Stimulated activated naive CD8-positive, alpha-beta T cell treated with anti-CD3 and anti-CD28 coated beads, Interleukin-15, amount 100 ng/mL, for 72 hours (primary cell): Measurements from ENCODE around the gene SLC25A12.
A peak's percentile ranks its signal among the peaks of the same experiment; 100 is the strongest.

ENCODE experiments used
- ATAC-seq: fragments of 150-1000 bp; cut with Tn5 transposase; 2 replicates; pipeline ENCODE4 v1.10.0; 2021; ENCODE audit warnings: mild to moderate bottlenecking, moderate library complexity
- DNase-seq, 2 donors: peaks; one replicate each; pipeline ENCODE4 v3.0.0; 2021 to 2022
- H3K27ac Mint-ChIP-seq, 2 donors: one replicate each; pipeline ENCODE4 v1.8.0; 2022; ENCODE audit warnings: mild to moderate bottlenecking in 2 of 2, mixed read lengths in 2 of 2, moderate library complexity in 2 of 2
- H3K27me3 Mint-ChIP-seq: one replicate; pipeline ENCODE4 v1.8.0; 2022; ENCODE audit warnings: mixed read lengths
- H3K4me1 Mint-ChIP-seq: one replicate; pipeline ENCODE4 v1.8.0; 2022; ENCODE audit warnings: mild to moderate bottlenecking, mixed read lengths
- H3K4me3 Mint-ChIP-seq, 2 donors: one replicate each; pipeline ENCODE4 v1.8.0; 2022; ENCODE audit warnings: mild to moderate bottlenecking in 2 of 2, mixed read lengths in 2 of 2, moderate library complexity in 1 of 2
- H3K9me3 Mint-ChIP-seq, 2 donors: one replicate each; pipeline ENCODE4 v1.8.0; 2022; ENCODE audit warnings: mixed read lengths in 2 of 2

Gene SLC25A12, protein sequence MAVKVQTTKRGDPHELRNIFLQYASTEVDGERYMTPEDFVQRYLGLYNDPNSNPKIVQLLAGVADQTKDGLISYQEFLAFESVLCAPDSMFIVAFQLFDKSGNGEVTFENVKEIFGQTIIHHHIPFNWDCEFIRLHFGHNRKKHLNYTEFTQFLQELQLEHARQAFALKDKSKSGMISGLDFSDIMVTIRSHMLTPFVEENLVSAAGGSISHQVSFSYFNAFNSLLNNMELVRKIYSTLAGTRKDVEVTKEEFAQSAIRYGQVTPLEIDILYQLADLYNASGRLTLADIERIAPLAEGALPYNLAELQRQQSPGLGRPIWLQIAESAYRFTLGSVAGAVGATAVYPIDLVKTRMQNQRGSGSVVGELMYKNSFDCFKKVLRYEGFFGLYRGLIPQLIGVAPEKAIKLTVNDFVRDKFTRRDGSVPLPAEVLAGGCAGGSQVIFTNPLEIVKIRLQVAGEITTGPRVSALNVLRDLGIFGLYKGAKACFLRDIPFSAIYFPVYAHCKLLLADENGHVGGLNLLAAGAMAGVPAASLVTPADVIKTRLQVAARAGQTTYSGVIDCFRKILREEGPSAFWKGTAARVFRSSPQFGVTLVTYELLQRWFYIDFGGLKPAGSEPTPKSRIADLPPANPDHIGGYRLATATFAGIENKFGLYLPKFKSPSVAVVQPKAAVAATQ

DNA sequence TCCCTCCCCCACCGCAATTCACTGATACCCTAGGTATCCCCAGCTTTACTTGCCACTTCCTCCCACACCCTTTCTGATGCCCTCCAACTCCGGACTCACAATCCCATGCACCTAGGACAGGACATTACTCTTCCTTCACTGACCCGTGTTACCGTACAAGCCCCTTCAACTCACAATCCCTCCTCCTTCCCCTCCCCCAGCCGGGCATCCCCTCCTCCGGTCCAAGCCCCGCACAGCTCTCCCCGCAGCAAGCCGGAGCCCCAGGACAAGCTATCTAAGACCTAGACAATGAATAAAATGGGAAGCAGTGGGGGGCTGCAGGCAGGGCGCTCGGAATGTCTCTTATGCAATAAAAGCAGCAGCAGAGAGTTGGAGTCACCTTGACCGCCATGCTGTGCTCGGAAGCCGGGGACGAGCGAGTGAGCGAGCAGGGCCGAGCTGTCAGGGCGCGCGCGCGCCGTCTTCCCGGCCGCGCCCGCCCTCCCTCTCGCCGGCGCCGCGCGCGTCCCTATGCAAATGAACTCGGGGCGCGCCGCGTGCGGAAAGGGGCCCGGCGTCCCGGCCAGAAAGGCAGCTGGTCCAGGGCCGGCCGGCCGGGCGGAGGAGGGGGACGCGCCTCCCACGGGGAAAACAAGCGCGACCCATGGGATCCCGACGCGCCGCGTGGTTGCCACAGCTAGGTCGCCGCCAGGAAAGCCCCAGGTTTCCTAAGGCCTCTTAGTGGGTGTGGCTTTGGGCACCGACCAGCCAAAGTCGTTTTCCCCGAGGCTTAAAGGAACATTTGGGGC lies at the start of gene SLC25A12:
SLC25A12 (minus strand) TSS at position 421 of the 788 bp plus-strand sequence; CDS start at position 391, 30 bp downstream.
- peak; percentile 72 to 78 for DNase-seq
- H3K4me3 Mint-ChIP-seq, result peak within 1 kb of the TSS; percentile 91 to 96
- H3K27ac Mint-ChIP-seq, result peak within 1 kb of the TSS; percentile 92 to 98
- H3K4me1 Mint-ChIP-seq, result peaks cover 45% of the 10 kb centered on the region
- no peaks in the 10 kb centered on the region for H3K27me3 Mint-ChIP-seq
- H3K9me3 Mint-ChIP-seq, result no peaks in the 10 kb centered on the region
- peak; percentile 98 for ATAC-seq

DNA sequence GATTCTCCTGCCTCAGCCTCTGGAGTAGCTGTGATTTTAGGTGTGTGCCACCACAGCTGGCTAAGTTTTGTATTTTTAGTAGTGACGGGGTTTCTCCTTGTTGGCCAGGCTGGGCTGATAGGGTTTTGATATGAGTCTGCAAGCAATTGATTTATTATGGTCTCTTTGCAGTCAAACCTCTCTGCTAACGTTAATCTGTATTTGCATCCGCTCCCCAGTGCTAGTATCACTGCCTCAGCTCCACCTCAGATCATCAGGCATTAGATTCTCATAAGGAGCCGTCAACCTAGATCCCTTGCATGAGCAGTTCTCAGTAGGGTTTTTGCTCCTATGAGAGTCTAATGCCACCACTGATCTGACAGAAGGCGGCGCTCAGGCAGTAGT lies 47.3 kb upstream of the SLC25A12 start:
- peaks cover 15% of the 10 kb centered on the region for H3K4me1 Mint-ChIP-seq
- no peak overlapping the region for H3K4me3 Mint-ChIP-seq
- ATAC-seq (no peak), DNase-seq (no peak)
- H3K27ac Mint-ChIP-seq, result peak overlapping the region in 1 of 2 donors; percentile 19
- H3K9me3 Mint-ChIP-seq, result no peaks in the 10 kb centered on the region
- H3K27me3 Mint-ChIP-seq, result no peaks in the 10 kb centered on the region

DNA sequence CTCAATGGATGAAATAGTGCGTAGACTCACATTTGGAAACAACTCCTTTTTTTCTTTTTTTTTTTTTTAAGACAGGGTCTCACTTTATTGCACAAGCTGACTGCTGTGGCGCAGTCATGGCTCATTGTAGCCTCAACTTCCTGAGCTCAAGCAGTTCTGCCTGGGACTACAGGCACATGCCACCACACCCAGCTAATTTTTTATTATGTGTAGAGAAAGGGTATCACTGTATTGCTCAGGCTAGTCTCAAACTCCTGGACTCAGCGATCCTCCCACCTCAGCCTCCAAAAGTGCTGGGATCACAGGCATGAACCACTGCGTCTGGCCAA lies 45.7 kb upstream of the SLC25A12 start:
- ATAC-seq (no peak), DNase-seq (no peak)
- no peak overlapping the region for H3K4me3 Mint-ChIP-seq
- no peaks in the 10 kb centered on the region for H3K9me3 Mint-ChIP-seq
- peaks cover 25% of the 10 kb centered on the region for H3K4me1 Mint-ChIP-seq
- no peaks in the 10 kb centered on the region for H3K27me3 Mint-ChIP-seq
- no peak overlapping the region for H3K27ac Mint-ChIP-seq

DNA sequence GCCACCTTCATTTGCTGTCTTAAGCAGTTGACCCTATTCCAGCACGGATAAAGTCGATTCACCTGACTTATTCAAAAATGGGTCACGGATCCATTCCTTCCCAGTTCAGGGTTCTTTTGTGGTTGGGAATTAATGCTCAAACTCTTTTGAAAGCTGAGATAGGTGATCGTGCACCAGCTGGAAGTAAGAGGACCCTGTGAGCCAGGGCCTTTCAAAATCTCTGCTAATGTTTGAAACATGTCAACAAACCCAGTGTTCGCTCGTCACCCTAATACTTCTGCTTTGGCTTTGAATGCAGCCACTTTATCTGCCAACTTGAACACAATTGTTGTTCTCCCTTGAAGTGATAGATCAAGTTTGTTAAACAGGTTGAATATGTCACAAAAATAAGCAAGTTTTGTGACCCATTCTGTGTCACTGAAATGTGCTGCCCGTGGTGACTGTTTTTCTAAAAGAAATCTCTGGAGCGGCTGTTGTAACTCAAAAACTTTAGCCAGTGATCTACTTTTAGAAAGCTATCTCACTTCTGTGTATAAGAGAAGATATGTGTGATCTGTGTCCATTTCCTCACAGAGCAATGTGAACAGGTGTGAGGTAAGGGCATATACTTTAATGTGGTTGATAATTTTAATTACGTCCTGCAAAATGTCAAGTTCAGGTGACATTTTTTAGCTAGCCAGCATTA lies 45.2 kb upstream of the SLC25A12 start:
- Mint-ChIP-seq H3K4me3 (no peak overlapping the region), H3K9me3 (no peaks in the 10 kb centered on the region), H3K4me1 (peaks cover 28% of the 10 kb centered on the region), H3K27me3 (no peaks in the 10 kb centered on the region), H3K27ac (peak overlapping the region in 1 of 2 donors; percentile 12)
- DNase-seq (no peak), ATAC-seq (no peak)

DNA sequence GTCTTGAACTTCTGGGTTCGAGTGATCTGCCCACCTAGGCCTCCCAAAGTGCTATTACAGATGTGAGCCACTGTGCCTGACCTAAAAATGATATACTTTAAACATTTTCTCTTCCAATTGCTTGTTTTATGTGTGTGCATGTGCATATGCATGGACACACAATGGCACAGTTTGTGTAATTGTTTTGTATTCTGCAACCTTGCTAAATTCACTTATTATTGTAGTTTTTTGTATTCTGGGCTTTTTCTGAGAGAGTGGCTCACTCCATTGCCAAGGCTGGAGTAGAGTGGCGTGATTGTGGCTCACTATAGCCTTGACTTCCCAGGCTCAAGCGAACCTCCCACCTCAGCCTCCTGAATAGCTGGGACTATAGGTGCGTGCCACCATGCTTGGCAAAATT lies 36.3 kb upstream of the SLC25A12 start:
- Mint-ChIP-seq H3K4me3 (no peak overlapping the region), H3K4me1 (peaks cover 57% of the 10 kb centered on the region), H3K27me3 (no peaks in the 10 kb centered on the region), H3K9me3 (no peaks in the 10 kb centered on the region), H3K27ac (no peak overlapping the region)
- no peak for ATAC-seq
- DNase-seq, result no peak

DNA sequence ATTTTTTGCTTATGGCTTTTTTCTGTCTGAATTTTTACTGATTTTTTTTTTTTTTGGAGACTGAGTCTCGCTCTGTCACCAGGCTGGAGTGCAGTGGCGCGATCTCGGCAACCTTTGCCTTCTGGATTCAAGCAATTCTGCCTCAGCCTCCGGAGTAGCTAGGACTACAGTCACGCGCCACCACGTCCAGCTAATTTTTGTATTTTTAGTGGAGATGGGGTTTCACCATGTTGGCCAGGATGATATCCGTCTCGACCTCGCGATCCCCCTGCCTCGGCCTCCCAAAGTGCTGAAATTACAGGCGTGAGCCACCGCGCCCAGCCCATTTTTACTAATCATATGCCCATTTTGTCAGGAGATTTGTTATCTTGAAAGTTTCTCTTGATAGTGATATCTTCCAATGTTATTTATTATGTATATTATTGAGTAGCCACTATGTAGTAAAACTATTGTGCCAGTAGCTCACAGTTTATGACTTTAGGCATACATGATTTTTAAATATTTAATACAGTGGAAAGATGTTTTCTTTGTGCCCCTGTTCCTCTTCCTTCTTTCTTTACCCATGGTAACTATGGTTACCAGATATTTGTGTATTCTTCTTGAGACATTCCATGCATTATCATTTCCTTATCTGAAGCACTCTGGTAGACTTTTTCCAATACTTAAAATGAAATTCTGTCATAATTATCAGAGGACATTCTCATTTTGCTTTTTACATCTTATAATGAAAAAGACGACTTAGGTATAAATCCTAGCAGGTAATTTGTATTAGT lies 30.3 kb upstream of the SLC25A12 start:
- DNase-seq, result no peak
- Mint-ChIP-seq H3K27ac (peak overlapping the region in 1 of 2 donors; percentile 65), H3K9me3 (no peaks in the 10 kb centered on the region), H3K4me1 (peaks cover 57% of the 10 kb centered on the region), H3K4me3 (peak overlapping the region; percentile 53 to 99), H3K27me3 (no peaks in the 10 kb centered on the region)
- ATAC-seq, result no peak

DNA sequence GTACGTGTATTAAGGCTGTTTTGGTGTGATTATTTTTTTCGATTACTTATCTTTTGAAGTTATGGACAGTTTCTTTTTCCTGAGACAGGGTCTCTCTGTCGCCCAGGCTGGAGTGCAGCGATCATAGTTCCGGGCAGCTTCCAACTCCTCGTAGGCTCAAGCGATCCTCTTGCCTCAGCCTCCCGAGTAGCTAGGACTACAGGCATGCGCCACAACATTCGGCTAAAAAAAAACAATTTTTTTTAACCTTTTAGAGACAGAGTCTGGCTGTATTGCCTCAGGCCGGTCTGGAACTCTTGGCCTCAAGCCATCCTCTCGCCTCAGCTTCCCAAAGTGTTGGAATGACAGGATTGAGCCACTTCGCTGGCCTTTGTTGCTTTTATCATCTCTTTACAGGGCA lies 29.2 kb upstream of the SLC25A12 start:
- Mint-ChIP-seq H3K27ac (peak overlapping the region; percentile 98), H3K4me3 (peak overlapping the region; percentile 95 to 99), H3K27me3 (no peaks in the 10 kb centered on the region), H3K9me3 (no peaks in the 10 kb centered on the region), H3K4me1 (peaks cover 45% of the 10 kb centered on the region)
- ATAC-seq (no peak), DNase-seq (no peak)

DNA sequence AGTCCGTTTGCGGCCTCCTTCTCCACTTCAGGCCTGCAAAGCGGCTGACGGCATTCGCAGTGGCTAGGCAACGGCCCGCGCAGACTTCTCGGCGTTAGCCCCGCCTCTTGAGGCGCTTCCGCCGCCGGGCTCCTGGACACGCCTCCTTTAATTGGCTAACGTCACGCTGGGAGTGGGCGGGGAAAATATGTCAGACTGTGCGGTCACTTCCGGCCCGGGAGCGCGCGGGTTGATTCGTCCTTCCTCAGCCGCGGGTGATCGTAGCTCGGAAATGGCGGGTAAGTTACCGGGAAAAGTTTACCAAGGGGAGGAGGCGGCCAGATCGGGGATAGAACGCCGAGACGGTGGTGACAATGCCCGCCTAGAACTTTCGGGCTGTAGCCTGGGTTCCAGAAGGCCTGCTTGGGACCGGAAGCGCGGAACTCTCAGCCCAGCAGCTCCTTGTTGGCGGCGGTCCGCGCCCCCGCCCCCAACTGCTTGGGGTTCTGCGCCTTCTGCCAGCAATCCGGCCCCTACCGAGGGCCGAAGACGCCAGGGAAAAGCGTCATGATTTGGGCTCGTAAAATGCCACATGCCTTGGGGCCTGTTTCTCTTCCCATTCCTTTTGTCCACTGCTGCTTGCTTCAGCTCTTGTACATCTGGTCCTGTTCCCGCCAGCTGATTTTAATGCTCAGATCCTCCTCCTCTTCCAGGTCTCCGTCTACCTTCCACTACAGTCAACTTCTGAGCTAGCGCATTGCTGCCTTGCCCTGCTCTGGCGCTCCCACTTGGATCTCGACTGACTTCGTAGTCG lies 28.4 kb upstream of the SLC25A12 start, which contains the start of gene HAT1:
HAT1 (plus strand) TSS at position 232 of the 793 bp plus-strand sequence; CDS start at position 272, 40 bp downstream.
- Mint-ChIP-seq H3K9me3 (no peaks in the 10 kb centered on the region), H3K27ac (peak within 1 kb of the TSS; percentile 98), H3K4me3 (peak within 1 kb of the TSS; percentile 95 to 99), H3K4me1 (peaks cover 39% of the 10 kb centered on the region), H3K27me3 (no peaks in the 10 kb centered on the region)
- ATAC-seq, result peak; percentile 97
- DNase-seq, result peak; percentile 97 to 98

DNA sequence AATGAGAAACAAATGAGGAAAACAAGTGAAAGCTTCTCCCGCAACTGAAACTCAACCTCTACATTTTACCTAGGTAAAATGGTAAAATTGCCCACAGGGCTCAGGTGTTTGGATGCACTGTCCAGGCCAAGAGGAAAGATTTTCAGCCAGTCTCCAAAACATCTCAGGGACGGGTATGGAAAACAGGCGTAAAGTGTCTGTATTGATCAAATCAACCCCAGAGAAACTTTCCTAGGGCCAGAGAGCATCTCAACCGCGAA lies 27.9 kb upstream of the SLC25A12 start:
- Mint-ChIP-seq H3K27ac (peak overlapping the region; percentile 98), H3K27me3 (no peaks in the 10 kb centered on the region), H3K9me3 (no peaks in the 10 kb centered on the region), H3K4me3 (peak overlapping the region; percentile 95 to 99), H3K4me1 (peaks cover 34% of the 10 kb centered on the region)
- DNase-seq (no peak), ATAC-seq (peak; percentile 45)

DNA sequence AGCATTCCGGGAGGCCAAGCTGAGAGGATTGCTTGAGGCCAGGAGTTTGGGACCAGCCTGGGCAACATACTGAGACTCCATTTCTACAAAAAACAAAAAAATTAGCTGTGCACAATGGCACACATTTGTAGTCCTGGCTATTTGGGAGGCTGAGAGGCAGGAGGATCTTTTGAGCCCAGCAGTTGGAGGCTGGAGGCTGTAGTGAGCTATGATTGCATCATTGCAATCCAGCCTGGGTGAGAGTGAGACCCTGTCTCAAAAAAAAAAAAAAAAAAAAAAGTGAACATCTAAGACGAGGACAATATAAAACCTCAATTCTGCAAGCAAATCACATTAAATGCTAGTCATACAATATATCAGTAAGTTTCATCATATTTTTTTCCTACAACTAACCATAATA lies 25.4 kb upstream of the SLC25A12 start:
- no peak for DNase-seq
- Mint-ChIP-seq H3K4me3 (no peak overlapping the region), H3K4me1 (peaks cover 21% of the 10 kb centered on the region), H3K27me3 (no peaks in the 10 kb centered on the region), H3K9me3 (no peaks in the 10 kb centered on the region), H3K27ac (no peak overlapping the region)
- no peak for ATAC-seq

DNA sequence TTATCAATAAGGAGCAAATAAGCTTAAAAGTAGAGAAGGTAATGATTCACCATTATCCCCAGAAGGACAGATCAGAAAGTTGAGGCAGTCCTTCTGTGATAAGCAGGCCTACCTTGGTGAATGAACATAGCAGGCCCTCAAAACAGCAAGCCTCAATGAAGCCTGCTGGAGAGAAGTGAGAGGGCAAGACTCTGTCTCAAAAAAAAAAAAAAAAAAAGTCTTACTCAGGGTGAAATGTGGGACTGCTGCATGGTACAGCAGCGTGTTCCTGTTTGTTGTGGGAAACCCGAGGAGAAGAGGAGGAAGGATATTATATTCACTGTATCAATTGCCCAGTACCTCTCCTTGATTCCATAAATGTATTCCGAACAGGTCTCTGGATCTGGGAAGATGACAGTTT lies 19.5 kb upstream of the SLC25A12 start:
- H3K4me1 Mint-ChIP-seq, result no peaks in the 10 kb centered on the region
- H3K4me3 Mint-ChIP-seq, result no peak overlapping the region
- H3K9me3 Mint-ChIP-seq, result no peaks in the 10 kb centered on the region
- DNase-seq (no peak), ATAC-seq (no peak)
- H3K27ac Mint-ChIP-seq, result no peak overlapping the region
- peaks cover 11% of the 10 kb centered on the region for H3K27me3 Mint-ChIP-seq

DNA sequence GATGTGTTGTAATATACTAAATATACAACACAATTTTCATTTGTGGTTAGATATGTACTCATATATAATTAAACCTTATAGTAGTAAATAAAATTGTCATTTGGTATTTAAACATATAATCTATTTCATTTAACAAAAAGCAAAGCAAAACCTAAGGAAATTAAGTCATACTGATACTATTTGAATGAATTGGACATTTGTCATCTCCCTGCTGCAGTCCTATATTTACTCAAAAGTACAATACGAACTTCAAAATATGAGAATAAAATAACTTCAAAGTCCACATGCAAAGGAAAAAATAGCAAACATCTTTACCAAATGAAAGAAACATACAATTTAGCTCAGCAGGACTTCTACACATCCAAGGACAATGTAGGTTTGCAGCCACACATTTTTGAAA lies 16.4 kb upstream of the SLC25A12 start:
- DNase-seq, result no peak
- H3K4me1 Mint-ChIP-seq, result no peaks in the 10 kb centered on the region
- H3K9me3 Mint-ChIP-seq, result no peaks in the 10 kb centered on the region
- peaks cover 11% of the 10 kb centered on the region for H3K27me3 Mint-ChIP-seq
- H3K4me3 Mint-ChIP-seq, result no peak overlapping the region
- H3K27ac Mint-ChIP-seq, result no peak overlapping the region
- ATAC-seq, result no peak

DNA sequence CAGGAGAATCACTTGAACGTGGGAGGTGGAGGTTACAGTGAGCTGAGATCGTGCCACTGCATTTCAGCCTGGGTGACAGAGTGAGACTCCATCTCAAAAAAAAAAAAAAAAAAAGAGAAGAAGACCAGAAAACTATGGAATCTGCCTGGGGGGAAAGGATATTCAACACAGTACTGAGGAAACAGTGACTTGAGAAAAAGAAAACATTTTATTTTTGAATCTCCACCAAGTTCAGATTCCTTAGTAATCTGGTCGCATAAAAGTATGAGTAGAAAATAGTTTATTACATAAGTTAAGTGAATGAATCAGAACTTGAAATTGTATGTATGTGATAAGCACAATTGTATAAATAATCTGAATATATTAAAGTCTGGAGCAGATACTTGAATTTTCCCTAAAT lies 15.2 kb upstream of the SLC25A12 start:
- Mint-ChIP-seq H3K27ac (no peak overlapping the region), H3K4me1 (no peaks in the 10 kb centered on the region), H3K9me3 (no peaks in the 10 kb centered on the region), H3K27me3 (peaks cover 16% of the 10 kb centered on the region), H3K4me3 (no peak overlapping the region)
- no peak for ATAC-seq
- DNase-seq, result no peak

DNA sequence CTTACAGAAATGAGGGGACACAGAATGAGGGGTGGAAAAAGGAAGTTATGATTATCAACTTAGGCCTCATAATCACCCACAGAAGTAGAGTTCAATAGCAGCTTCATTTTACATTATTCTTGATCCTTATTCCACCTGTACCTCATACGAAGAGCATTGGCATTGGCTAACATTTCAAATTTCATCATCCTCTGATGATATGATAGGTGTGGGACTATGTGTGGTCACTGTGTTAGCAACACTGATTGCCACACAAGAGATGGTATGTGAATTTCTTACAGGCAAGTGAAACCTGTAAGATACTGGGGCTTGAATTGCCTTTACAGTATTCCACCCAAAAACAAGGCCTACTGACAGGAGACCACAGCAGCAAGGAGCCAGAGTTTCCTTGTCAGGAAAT lies 14.2 kb upstream of the SLC25A12 start:
- DNase-seq, result no peak
- no peaks in the 10 kb centered on the region for H3K9me3 Mint-ChIP-seq

More for the DNA sequence above, 14.2 kb upstream of the SLC25A12 start:
- Mint-ChIP-seq H3K27me3 (peaks cover 24% of the 10 kb centered on the region), H3K4me3 (no peak overlapping the region), H3K4me1 (no peaks in the 10 kb centered on the region), H3K27ac (no peak overlapping the region)
- no peak for ATAC-seq
